GM19025 (cell line): ENCODE measurements around the gene IGFN1.

Source experiments
- ATAC-seq: cut with Tn5 transposase; IDR thresholded peaks from one replicate; pipeline ENCODE4 v1.9.1; 2021; ENCODE audit warnings: mild to moderate bottlenecking, low read depth, moderate library complexity; ENCODE audit not compliant: unreplicated experiment

The IGFN1 gene

DNA sequence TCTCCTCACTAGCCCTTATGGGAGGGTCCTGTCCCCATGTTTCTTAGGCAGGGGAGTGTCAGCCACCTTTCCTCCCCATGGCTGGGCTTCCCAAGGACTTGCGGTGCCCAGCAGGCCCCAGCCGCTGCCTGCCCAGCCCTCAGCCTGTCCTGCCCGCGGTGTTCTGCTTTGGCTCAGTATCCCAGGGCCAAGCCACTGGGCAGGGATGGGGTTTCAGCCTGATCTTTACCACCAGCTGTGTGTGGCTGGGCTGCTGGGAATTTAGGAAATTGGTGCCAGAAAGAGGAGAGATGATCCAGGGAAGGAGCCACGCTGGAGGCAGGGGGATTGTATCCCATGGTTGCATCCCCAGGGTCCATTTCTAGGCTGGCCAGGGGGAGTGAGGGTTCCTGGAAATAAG lies 6.9 kb upstream of the IGFN1 start:
- ATAC-seq: no peak

DNA sequence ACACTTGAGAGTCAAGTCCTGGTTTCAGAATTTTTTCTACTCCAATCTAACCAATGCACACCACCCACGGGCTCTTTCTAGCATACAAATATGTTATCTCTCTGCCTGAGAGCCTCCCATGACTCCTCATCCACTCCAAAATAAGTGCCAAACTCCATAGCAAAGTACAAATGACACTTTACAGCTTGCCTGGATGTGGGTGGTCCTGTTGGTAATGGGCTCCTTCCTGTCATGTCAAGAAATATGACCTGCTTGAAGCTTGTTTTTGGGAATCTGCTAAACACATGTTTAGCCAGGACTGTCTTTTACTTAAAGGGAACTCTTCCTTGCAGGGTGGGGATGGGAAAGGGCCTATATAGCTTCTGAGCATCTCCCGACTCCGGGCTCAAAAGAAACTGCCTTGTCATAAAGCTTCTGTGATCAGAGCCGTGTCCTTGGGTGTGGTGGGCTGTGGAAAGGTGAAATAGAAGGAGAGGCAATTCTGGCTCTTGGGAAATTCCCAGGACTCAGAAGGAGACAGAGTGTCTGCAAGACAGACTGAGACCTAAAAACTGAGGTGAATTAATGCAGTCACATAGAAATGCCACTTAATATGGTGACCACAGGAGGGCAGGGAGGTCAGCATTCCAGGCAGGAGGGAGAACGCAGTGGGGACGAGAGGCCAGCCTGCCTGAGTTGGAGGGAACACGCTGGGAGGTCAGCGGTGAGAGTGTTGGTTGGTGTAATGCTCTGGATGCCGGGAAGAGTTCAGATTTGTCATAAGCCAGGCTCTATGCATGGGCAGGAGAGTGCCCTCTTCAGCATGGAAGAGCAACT lies 6.1 kb upstream of the IGFN1 start:
- ATAC-seq: no peak

DNA sequence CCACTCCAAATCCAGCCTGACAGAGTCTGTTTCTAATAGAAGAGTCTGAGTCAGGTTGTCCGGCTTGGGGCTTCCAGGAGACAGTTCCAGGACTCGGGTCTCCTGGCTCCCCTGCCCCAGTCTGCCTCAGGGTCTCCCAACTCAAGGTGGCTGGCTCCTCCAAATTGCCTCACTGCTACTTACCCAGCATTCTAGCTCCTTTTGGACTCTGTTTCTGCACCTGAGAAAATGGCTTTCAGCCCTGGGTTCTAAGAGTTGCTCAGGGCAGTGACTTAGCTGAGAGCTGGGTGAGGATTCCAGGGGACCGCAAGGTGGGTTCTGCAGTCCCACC lies 5.5 kb upstream of the IGFN1 start:
- ATAC-seq: no peak

DNA sequence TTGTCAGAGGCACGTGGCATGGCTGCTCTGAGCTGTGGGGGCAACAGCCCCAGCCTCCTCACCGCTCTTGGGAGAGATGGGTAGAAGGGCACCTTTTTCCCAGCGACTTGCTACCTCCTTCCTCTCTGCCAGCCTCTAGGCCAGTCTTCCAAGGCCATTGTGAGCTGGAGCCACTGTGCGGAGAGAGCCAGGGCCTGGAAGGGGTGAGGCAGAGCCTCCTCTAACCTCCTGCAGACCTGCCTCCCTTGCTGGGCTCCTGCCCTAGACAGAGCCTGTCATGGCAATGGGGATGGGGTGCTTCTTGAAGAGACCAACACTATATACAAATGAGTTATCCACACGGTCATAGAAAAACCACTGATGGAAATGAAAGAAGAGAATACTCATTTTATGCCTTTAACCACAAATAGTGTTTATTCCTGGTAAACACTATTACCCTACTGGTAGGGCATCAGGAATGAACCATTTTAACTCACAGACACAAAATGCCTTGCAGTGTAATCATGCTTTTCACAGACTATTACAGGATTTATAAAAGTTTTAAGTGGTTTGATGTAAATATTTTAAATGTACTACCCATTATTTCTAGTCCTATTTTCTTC lies 5.0 kb upstream of the IGFN1 start:
- no peak for ATAC-seq

DNA sequence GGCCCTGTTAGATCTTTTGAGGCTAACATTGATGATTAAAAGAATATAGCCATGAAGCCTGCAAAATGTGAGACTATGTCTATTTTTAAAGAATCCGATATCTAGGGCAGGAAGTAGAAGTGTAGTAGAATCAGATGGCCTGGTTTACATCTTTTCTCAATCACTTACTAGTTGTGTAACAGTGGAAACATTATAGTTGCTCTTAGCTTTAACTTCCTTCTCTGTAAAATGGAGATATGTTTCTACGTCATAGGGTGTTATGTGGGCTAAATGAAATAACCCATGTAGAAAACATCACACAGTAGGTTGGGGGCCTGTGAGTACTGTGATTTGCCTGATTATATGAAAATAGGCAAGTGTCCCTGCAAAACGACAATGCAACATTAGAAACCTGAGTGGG lies 4.4 kb upstream of the IGFN1 start:
- ATAC-seq: no peak

DNA sequence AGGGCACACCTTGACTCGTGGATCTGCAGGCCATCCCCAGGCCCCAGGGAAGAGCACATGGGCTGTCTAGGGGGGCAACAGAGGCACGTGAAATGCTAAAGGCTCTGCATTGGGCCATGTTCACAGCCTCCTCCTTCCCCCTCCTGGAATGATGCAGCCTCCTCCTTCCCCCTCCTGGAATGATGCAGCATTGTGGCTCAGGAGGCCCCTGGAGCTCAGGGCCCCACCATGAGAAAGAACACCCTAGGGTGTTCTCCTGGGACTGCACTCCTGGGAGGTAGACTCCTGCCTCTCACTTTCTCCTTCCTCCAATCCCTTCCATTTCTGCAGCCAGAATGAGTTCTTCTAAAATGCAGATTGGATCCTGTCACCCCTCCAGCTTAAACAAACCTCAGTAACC lies 1.5 kb upstream of the IGFN1 start:
- ATAC-seq: no peak

DNA sequence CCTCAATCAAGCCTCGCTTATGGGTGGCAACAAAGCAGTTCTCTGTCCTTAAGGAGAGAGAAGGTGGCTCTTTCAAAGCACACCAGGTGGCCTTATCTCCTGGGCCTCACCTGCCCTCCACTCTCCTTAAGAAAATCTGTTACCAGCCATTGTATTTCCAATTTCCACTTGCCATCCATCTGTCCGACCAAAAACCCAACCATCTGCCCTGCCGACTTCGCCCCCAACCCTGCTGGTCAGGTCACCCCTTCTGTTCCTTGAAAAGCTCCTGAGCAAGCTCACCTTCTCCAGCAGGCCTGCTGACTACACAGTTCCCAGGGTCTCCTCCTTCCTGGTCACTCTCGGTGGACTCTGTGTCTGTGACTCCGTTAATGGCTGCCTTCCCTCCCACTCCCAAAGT lies 619 bp upstream of the IGFN1 start:
- ATAC-seq: no peak

DNA sequence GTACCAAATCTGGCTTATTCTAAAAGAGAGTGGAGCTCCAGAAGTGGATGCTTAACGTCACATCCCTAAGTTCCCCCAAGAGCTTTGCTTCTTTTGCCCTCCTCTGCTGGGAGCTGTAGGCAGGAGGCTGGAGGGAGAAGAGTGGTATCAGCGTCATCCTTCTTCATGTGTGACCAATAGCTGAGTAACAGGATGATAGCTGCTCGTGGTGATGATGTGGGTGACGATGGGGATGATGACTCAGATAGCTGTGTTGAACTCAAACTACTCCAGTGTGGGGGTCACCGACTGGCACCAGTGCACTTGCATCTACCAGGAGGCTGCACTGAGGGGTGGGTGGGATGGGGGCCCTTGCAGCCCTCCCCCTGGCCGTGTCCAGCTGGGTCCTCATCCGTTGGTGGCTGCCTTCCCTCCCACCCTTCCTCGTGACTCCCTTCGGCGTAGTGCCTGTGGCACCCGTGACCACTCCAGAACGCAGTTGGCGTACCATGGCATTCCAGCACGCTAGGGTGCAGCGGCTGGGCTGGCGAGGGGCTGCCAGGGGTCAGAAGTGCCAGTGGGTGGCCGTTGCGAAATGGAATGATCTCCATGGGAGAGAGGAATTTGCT lies 1.1 kb downstream of the IGFN1 start:
- no peak for ATAC-seq

DNA sequence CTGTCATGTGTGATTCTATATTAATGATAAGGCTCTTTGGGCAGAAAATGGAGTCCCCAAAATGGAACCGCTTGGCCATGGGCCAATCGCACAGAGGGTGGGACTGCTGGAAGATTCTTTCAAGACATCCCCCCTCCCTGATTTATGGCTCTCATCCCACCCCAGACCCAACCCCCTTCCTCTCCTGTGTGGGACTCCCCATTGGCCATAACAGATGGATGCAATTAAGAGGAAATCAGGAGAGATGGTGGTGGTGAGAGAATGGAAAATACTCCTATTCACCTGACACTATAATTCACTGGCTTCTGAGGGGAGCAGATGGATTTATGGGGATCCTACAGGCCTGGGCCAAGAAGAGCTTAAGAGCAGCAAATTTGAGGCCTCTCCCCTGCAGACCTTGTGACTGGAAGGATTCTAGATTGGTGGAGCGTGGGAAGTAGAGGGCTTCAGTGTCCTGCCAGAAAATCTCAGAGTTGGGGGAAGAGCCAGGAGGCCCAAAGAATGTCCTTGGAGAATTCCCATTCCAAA lies 1.7 kb downstream of the IGFN1 start:
- ATAC-seq: no peak

DNA sequence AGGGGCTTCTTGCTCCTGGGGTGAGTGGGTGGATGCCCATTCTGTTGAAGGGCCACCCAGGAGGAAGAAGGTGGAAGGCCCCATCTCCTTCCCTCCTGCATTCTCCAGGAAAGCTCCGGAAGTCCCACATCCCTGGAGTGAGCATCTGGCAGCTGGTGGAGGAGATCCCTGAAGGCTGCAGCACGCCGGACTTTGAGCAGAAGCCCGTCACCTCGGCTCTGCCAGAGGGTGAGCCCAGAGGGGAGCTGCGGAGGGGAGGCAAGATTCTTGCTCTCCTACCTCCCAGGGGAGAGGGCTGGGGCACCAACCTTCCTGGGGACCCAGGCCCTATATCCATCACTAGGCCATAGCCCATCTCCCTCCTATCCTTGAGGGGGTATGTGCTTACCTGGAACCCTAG lies 3.4 kb downstream of the IGFN1 start:
- ATAC-seq: no peak

DNA sequence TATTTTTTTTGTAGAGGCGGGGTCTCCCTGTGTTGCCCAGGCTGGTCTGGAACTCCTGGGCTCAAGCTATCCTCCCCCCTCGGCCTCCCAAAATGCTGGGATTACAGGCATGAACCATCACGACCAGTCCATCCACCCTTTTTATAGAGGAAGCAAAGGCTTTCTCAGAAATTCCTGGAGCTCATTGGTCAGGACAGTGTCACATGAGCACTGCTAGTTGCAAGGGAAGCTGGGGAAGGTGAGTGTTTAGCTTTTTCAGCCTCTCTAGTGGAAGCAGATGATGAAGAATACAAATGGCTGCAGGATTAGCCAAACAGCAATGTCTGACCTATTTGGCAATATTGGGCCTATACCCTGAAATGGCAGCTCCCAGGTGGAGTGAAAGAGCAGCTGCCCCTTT lies 8.0 kb downstream of the IGFN1 start:
- no peak for ATAC-seq

DNA sequence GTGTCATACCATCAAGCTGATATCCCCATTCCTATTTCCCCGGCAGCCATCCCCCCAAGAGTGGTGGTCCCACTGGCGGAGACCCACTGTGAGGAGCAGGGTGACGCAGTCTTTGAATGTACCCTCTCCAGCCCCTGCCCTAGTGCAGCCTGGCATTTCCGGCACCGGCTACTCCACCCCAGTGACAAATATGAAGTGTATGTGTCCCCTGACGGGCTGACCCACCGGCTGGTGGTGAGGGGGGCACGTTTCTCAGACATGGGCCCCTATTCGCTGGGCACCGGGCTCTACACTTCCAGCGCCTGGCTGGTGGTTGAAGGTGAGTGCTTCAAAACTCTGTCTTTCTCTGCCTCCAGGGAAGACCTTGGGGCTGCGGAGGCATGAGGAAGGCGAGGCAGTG lies 14.4 kb downstream of the IGFN1 start:
- ATAC-seq: no peak

DNA sequence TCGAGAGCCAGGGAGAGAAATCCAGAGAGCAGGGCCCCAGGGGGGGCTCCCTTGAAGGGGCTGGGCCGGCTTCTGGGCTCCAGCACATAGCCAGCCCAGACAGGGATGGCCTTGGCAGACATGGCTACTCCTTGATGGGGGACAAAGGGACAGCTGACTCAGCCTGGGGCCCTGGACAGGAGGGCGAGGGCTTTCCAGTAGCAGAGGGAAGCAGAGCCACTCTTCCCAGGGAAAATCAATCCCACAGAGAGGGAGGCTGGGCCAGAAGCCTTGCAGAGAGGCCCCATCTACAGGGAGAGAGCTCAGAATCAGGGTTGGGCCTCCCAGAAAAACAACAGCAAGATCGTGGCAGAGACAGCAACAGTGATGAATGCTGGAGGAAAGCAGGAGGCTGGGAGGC lies 15.6 kb downstream of the IGFN1 start:
- ATAC-seq: no peak

DNA sequence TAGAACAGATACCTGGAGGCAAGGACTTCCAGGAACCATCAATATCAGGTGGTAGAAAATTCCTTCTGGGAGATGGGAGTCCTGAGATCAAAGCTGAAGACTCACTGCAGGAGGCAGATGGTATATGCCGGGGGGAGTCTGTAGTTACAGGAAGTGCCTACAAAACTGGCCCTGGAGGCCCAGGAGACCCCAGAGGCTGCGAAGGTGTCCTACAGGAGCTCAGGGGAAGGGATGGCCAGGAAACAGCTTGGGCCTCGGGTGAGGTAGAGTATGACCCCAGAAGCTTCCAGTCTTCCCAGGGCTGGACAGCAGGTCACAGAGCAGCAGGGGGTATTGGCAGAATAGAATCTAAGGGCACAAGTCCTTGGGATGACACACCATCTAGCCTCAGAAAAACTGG lies 16.4 kb downstream of the IGFN1 start:
- ATAC-seq: no peak

DNA sequence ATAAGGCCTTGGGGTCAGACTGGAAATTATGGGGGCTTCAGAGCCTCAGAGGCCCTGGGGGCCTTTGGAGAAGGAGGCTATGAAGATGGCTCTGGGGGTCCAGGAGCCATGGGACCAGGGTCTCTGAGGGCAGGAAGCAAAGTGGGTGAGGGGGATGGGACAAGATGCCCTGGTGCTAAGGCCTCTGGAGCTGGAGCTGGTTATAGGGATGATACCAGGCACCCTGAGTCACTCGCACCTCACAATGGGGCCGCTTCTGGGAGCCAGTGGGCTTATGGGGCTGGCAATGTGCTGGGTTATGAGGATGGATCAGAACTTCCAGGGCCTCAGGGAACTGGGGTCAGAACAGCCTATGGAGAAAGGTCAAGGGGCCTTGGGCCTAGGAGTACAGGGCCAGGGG lies 17.6 kb downstream of the IGFN1 start:
- ATAC-seq: no peak

DNA sequence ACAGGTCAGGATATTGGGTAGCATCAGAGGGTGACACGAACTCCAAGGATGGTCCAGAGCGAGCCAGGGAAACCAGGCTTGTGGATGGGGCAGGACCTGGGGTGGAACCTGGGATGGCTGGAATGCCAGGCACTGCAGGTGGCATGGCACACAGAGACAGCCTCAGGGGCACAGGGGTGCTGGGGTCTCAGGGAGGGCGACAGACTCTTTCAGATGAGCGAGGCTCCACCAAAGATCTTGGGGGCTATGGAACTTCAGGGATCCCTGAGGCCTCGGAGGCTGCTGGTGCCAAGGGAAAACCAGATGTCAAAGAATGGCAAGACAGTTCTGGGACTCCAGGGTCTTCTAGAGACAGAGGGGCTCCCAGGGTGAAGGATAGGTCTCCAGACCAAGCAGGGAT lies 21.4 kb downstream of the IGFN1 start:
- no peak for ATAC-seq

DNA sequence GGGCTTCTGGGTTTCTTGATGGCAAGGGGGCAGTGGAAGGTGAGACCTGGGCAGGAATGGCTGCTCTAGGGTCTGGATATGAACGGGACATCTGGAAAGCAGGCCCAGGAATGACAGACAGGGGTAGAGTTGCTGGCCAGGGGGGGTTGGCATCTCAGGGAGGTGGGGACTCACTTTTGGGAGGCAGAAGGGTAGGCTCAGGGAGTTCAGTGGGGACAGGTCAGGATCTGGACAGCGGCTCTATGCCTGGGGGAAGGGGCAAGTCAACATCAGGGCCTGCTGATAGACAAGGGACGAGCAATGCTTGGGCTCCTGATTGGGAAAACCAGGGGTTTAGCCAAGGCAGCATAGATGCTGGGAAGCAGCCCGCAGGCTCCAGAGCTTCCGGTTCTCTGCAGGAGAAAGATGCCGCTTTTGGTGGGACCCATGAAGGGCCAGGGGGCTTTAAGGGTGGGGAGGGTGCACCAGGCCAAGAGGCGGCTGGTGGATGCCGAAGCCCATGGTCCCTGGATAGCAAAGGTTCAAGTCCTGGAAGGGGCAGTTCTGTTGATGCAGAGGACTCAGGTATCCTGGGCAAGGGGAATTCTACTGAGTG lies 21.9 kb downstream of the IGFN1 start:
- ATAC-seq: no peak

DNA sequence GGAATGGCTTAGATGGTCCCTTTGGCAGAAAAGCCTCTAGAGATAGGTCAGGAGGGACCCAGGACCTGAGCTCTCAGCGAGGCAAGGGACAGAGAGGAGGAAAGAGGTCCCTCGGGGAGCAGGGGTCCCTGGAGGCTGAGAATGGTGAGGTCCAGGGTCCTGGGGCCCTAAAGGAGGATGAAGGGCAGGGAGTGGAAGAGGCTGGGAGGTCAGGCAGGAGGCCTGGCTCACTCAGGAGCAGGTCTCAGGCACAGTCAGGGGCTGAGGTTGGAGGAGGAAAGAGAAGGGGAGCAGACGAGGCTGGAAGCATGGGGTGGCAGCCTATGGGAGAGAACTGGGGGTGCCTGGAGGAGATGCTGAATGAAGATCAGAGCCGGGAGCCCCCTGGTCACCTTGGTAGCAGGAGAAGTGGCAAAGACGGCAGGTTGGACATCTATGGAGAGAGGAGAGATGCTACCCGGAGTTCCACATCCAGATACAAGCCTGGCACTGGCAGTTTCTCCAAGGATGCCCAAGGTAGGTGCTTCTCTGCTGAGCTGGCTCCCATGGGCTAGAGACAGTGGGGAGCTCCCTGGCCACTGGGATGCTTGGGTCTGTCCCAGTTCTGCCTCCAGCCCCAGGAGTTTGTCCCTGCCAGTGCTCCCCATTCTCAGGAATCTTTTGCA lies 22.6 kb downstream of the IGFN1 start:
- no peak for ATAC-seq

DNA sequence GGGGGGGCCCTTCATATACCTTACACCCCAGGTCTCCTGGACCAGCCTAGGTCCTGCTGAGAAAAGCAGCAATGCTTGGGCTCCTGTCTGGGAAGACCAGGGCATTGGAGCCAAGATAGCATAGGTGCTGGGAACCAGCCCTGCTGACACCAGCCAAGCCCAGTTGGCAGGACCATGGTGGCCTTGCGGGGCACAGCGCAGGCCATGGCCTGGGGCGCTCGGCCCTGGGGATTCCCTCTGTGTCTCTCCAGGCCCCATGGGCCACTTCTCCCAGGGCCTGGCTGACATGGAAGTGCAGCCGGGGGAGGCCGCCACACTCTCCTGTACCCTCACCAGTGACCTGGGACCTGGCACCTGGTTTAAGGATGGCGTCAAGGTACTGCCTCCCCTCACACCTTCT lies 23.3 kb downstream of the IGFN1 start:
- no peak for ATAC-seq

DNA sequence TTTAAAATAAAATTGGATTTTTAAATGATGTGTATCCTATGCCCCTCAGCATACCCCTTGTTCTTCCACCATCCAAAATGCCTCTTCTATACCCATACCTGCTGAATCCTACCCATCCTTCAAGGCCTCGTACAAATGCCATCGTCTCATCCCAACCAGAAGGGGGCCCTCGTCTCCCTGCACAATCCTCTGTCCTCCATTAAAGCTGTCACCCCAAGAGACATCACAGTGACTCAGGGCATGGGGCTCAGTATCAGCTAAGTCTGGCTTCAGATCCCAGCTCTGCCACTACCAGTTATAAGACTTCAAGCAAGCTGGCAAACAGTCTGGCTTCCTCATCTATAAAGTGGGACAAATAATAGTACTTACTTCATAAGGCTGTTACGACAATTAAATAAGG lies 23.8 kb downstream of the IGFN1 start:
- ATAC-seq: no peak

DNA sequence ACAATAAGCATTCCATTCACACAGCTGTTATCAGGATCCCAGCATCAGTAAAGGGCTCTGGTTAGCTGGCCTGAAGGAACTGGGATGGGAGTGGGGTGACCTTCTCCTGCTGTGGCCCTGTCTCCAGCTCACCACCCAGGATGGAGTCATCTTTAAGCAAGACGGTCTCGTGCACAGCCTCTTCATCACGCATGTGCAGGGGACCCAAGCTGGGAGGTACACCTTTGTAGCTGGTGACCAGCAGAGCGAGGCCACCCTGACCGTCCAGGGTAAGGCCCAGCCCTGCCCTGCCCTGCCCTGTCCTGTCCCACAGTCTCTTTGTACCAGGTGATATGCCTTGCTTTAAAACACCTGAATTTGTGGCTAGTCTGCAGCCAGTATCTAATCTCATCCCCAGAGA lies 24.3 kb downstream of the IGFN1 start:
- ATAC-seq: no peak
